NK-92 (cell line): ENCODE results near the gene HOXC11.

ENCODE experiments used
- DNase-seq: peaks from one replicate; lab custom pipeline; 2025; ENCODE audit not compliant: unreplicated experiment; lab: John Stamatoyannopoulos, UW

The HOXC11 gene

DNA sequence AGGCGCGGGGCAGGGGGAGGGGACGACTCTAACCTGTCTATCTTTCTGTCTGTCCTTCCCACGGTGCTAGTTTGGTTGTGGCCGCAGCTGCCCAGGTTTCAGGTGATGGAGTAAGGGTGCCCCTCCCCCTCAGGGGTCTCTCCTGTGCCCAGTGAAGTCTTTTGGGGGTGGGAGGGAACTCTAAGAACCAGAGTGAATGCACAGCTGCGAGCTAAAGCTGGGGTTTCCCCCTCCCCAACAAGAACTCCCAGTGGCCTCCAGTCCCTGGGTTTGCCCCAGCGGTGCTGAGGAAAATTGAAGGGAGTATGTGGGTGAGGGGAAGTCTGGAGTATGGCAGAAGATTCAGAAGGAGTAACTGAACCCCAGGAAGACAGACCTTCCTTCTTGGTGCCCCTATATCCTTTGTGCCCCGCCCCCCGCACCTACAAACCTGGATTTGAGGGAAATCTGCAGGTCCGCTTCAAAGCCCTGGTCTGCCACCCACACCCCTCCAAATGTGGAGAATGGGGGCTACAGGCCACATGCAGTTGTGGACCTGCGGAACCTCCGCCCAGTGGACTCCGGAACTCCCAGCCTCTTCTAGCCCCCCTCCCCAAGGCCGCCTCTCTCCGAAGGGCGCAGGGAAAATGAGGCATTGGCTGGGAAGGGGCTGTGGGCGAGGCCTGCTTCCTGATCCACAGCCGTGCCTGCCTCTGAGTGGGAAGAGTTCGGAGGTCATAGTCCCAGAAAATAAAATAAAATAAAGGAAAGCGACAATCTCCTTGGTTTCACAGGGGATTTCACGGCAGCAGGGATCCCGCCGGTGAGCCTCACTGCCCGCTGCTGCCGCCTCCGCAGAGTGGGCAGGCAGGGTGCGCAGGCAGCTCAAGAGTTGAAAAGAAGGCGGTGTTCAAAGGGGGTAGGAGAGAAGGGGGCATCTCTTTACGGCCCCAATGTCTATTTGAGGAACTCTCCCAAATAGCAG is 23.6 kb downstream of the HOXC11 start:
- DNase-seq: no peak

DNA sequence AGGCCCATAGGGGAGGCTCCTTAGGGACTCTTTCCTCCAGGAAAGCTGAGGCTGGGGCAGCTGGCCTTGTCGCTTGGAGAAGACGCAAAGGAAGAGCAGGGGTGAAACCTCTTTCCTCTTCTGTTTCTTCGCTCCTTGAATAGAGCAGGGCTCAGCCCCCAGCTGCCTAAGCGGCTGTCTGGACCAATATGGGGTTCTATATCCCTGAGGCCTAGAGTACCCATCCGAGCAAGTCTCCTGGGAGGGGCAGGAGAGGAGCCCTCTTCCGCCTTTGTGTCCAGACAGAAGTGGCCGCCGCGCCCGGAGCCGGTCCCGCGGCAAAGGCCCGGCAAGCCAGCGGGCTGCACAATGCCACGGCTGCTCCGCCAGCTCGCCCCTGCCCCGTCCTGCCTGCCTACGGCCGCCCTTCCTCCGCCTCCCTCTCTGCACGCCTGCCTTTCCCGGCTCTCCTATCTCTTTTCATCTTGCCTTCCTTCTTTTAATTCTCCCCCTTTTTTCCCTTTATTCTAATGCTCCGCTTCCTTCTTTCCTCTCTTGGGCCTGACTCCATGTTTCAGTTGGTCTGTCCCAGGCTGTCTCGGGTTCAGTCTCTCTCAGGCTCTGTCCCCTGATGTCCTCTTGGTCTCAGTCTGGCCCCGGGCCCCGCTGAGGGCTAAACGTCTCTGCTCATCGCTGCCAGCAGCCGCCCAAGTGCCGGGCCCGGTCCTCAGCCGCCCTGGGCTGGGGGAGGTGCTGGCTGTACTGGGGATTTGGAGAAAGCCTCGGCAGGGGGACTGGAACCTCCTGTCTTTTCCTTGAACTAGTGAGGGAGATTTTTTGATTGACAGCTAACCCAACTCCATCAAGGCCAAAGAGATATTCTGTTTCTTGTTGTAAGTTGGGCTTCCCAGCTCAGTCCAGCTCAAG is 24.5 kb downstream of the HOXC11 start:
- DNase-seq: no peak

GRCh38 chr12:53998110-53998899 is 25.4 kb downstream of the HOXC11 start:
- DNase-seq: no peak

- DNase-seq: no peak
Measured at GRCh38 chr12:53998900-53999236, 25.9 kb downstream of the HOXC11 start.

- no peak for DNase-seq
Measured at GRCh38 chr12:53999559-54000115, 26.7 kb downstream of the HOXC11 start.

DNA sequence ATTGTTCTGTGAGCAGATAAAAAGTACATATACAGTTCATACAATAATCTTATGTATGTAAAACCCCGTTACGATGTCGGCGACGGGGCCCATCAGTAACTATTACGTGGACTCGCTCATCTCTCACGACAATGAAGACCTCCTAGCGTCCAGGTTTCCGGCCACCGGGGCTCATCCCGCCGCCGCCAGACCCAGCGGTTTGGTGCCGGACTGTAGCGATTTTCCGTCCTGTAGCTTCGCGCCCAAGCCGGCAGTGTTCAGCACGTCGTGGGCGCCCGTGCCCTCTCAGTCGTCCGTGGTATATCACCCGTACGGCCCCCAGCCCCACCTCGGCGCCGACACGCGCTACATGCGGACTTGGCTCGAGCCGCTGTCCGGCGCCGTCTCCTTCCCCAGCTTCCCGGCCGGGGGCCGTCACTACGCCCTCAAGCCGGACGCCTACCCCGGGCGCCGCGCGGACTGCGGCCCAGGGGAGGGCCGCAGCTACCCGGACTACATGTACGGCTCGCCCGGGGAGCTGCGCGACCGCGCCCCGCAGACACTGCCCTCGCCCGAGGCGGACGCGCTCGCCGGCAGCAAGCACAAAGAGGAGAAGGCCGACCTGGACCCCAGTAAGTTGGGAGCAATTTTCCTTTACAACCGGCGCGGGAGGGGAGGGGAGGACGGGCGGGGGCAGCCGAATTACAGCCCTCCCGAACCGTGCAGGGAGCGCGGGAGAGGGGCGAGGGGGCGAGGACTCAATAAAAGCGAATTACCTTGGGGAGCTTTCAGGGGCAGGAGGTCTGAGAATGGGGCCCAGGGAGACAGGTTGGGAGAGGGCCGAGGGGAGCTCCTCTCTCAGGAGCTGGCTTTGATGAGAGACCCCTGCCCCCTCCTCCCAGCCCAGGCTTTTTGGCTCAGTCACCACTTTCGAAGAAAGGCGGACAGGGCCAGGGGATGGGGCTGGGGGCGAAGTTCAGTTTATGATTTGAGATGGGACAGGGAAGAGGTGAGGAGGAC is 27.5 kb downstream of the HOXC11 start, which contains the start of gene HOXC9:
TSS of gene HOXC9 (plus strand) at position 46 of the 999 bp plus-strand sequence. CDS start at position 74, 28 bp downstream.
- DNase-seq: no peak

GRCh38 chr12:54001283-54002187 is 28.6 kb downstream of the HOXC11 start:
- DNase-seq: no peak

- DNase-seq: no peak
Measured at GRCh38 chr12:54002278-54002914, 29.5 kb downstream of the HOXC11 start.

DNA sequence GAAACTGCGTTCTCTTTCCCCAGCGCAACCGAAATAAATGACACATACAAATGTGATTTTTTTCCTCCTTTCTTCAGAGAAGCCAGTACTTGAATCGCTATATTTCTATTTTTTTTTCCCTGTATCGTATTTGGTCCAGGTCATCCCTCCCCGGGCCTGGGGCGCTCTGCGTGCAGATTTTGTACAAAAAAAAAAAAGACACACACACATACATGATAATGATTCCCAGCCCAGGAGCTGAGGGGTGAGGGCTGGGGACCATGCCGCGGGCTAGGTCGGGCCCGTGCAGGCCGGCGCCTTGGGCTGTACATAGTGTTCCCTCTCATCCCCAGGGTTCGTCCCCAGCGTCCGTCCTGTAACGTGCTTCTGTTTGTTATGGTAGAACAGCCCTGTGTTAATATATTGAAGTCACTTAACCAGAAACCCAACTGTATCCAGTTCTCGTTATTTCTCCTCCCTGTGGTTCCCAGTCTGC is 30.0 kb downstream of the HOXC11 start:
- no peak for DNase-seq

GRCh38 chr12:54003625-54004024 is 30.7 kb downstream of the HOXC11 start:
- DNase-seq: no peak

DNA sequence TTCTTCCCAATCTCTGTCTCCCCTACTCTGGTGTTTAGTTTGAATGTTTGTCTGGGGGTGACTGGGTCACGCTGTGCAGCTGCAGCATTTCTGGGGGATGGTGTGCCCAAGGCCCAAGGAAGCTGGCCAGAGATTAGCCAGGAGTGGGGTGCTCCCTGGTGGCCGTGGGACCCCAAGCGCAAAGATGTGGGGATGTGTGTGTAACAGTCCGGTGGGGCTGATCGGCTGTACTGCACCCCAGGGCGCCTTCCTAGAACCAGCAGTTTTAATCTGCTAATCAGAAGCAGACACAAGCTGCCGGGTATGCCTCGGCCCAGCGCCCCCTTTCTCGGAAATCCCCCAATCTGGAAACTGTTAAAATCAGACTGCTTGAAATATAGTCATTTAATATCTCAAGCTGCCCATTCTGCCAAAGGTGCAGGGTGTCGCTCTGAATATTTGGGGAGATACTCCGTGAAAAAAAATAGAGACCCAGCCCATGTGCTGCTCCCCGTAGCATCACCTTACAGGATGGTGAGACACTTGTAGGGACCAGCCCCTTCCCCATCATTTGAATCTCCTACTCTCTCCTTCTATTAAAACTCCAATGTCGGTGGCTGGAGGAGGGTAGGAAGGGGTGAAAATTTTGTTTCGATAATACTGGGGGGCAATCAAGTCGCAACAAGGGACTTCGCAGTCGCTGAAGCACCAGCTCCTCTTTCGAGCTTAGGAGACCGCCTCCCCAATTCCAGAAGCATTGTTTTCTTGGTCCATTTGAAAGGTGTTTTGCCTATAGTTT is 31.3 kb downstream of the HOXC11 start:
- DNase-seq: no peak

GRCh38 chr12:54004841-54005530 is 32.1 kb downstream of the HOXC11 start:
- DNase-seq: no peak

DNA sequence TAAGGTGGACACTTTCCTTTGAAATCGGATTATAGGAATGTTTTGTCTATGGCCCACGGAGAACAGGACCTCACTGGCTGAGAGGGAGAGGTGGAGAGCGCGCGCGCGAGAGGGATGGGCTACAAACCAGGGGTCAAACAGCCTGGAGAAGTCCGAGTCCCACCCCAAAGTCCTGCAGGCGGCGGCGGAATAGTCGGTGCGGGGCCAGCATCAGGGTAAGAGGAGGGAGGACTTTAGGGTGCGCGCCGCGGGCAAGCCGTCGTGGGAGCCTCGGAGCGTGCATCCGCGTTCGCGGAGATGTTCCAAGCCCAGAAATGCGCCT is 32.6 kb downstream of the HOXC11 start:
- no peak for DNase-seq

GRCh38 chr12:54005853-54006558 is 33.1 kb downstream of the HOXC11 start:
- no peak for DNase-seq

DNA sequence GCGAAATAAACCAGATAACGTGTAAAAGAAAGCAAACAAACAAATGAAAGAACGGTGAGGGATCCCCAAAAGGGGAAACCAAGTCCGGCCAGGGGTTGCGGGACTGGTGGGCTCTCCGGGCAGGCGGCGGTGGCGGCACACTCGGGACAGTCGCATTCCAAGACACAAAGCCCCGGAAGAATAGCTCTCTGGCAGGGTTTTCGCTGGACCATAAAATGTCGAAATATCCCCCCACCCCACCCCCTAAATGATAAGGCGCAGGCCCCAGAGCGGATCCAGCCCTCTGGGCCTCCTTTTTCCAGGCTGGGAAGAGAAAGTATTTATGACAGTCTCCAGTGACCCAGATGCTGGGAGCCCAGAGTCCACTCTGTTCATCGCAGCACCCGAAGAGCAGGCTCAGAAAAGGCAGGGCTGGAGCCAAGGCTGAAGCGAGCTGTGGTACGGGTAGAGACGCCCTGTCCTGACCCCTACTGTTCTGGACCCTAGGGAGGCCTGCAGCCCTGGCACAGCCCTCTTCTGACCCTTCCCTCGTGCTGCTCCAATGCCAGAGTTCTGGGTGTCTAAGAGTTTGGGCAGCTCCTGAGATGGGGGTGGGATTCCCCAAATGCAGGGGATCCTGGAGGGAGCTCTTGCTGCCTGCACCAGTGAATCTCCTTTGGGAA is 33.8 kb downstream of the HOXC11 start:
- DNase-seq: no peak
